ENCODE results near the gene SEPTIN5.
"Not testable (repeated sequence)": the region's sequence is repeated elsewhere in the genome, so short reads cannot be mapped to it uniquely, and the experiment has no call there.

Gene SEPTIN5

GRCh38 chr22:19719488-19720021 lies 5.3 kb downstream of the SEPTIN5 start:
- in situ Hi-C loops (cut with HindIII; ENCODE audit: low sequenced_read_pairs), result no loop called here

GRCh38 chr22:19720150-19720827 lies 6.0 kb downstream of the SEPTIN5 start:
- in situ Hi-C loops (cut with HindIII; ENCODE audit: low sequenced_read_pairs), result no loop called here

- in situ Hi-C loops (cut with HindIII; ENCODE audit: low sequenced_read_pairs), result no loop called here
Observed at GRCh38 chr22:19720999-19721329, 6.7 kb downstream of the SEPTIN5 start.

- in situ Hi-C loops (cut with HindIII; ENCODE audit: low sequenced_read_pairs), result no loop called here
Observed at GRCh38 chr22:19721330-19722177, 7.3 kb downstream of the SEPTIN5 start.

- in situ Hi-C loops (cut with HindIII; ENCODE audit: low sequenced_read_pairs), result no loop called here
Observed at GRCh38 chr22:19722178-19722981, 8.1 kb downstream of the SEPTIN5 start.

- in situ Hi-C loops (cut with HindIII; ENCODE audit: low sequenced_read_pairs), result no loop called here
Observed at GRCh38 chr22:19722982-19723231, 8.6 kb downstream of the SEPTIN5 start.

- in situ Hi-C loops (cut with HindIII; ENCODE audit: low sequenced_read_pairs), result no loop called here
Observed at GRCh38 chr22:19723232-19723982, 9.1 kb downstream of the SEPTIN5 start, which contains the start of gene GP1BB. Gene GP1BB (plus strand): TSS chr22:19723539. CDS start chr22:19723570, 31 bp downstream.

GRCh38 chr22:19723983-19724827 lies 9.9 kb downstream of the SEPTIN5 start:
- in situ Hi-C loops (cut with HindIII; ENCODE audit: low sequenced_read_pairs), result no loop called here

GRCh38 chr22:19724927-19725661 lies 10.8 kb downstream of the SEPTIN5 start:
- in situ Hi-C loops (cut with HindIII; ENCODE audit: low sequenced_read_pairs), result no loop called here

- in situ Hi-C loops (cut with HindIII; ENCODE audit: low sequenced_read_pairs), result not testable (repeated sequence)
Observed at GRCh38 chr22:19726064-19726788, 11.9 kb downstream of the SEPTIN5 start.

GRCh38 chr22:19727310-19728150 lies 13.2 kb downstream of the SEPTIN5 start:
- in situ Hi-C loops (cut with HindIII; ENCODE audit: low sequenced_read_pairs), result no loop called here

GRCh38 chr22:19728271-19728670 lies 14.0 kb downstream of the SEPTIN5 start:
- in situ Hi-C loops (cut with HindIII; ENCODE audit: low sequenced_read_pairs), result no loop called here

GRCh38 chr22:19728836-19729235 lies 14.5 kb downstream of the SEPTIN5 start:
- in situ Hi-C loops (cut with HindIII; ENCODE audit: low sequenced_read_pairs), result no loop called here

- in situ Hi-C loops (cut with HindIII; ENCODE audit: low sequenced_read_pairs), result no loop called here
Observed at GRCh38 chr22:19729507-19729906, 15.2 kb downstream of the SEPTIN5 start.

- in situ Hi-C loops (cut with HindIII; ENCODE audit: low sequenced_read_pairs), result no loop called here
Observed at GRCh38 chr22:19730198-19730597, 15.9 kb downstream of the SEPTIN5 start.

- in situ Hi-C loops (cut with HindIII; ENCODE audit: low sequenced_read_pairs), result no loop called here
Observed at GRCh38 chr22:19730655-19731360, 16.5 kb downstream of the SEPTIN5 start.
